GDM1 (cell line): Measurements from ENCODE around the gene SMTNL2.

Experiments
- DNase-seq: peaks from one replicate; lab custom pipeline; 2025; lab: John Stamatoyannopoulos, UW

The SMTNL2 gene

GRCh38 chr17:4545217-4545951 lies 38.9 kb upstream of the SMTNL2 start:
- no peak for DNase-seq

- DNase-seq = no peak
Measured at GRCh38 chr17:4547118-4547906, 37.0 kb upstream of the SMTNL2 start.

GRCh38 chr17:4548061-4548461 lies 36.3 kb upstream of the SMTNL2 start:
- DNase-seq = no peak

GRCh38 chr17:4548721-4549531 lies 35.4 kb upstream of the SMTNL2 start:
- DNase-seq = no peak

- DNase-seq = no peak
Measured at GRCh38 chr17:4549781-4550533, 34.4 kb upstream of the SMTNL2 start.

GRCh38 chr17:4550534-4551039 lies 33.7 kb upstream of the SMTNL2 start:
- DNase-seq = no peak

GRCh38 chr17:4551141-4551540 lies 33.2 kb upstream of the SMTNL2 start:
- DNase-seq = no peak

GRCh38 chr17:4551796-4552525 lies 32.4 kb upstream of the SMTNL2 start:
- no peak for DNase-seq

- no peak for DNase-seq
Measured at GRCh38 chr17:4553669-4554068, 30.7 kb upstream of the SMTNL2 start.

- DNase-seq = no peak
Measured at GRCh38 chr17:4554441-4554996, 29.8 kb upstream of the SMTNL2 start.

- peak; percentile 93 for DNase-seq
Measured at GRCh38 chr17:4554997-4555799, 29.1 kb upstream of the SMTNL2 start, which contains the start of gene MYBBP1A. MYBBP1A (minus strand) TSS chr17:4555384; CDS start chr17:4555324, 60 bp downstream.

- no peak for DNase-seq
Measured at GRCh38 chr17:4555873-4556759, 28.2 kb upstream of the SMTNL2 start.

- DNase-seq = no peak
Measured at GRCh38 chr17:4556996-4557395, 27.3 kb upstream of the SMTNL2 start.

- DNase-seq = no peak
Measured at GRCh38 chr17:4557626-4558346, 26.5 kb upstream of the SMTNL2 start.

- DNase-seq = no peak
Measured at GRCh38 chr17:4558347-4558971, 25.9 kb upstream of the SMTNL2 start.

GRCh38 chr17:4559139-4559791 lies 25.1 kb upstream of the SMTNL2 start:
- no peak for DNase-seq

- no peak for DNase-seq
Measured at GRCh38 chr17:4559966-4560365, 24.4 kb upstream of the SMTNL2 start.
